Measurements from ENCODE around the gene IL32. TPM values are rescaled to one million over a fixed set of nuclear protein-coding genes. Genes with fewer than 3 reads are reported as not detected.
"Not testable (repeated sequence)": the region's sequence is repeated elsewhere in the genome, so short reads cannot be mapped to it uniquely, and the experiment has no call there.

The IL32 gene
- total RNA-seq, 1 experiment from 2014 or later = 89.0 TPM

DNA sequence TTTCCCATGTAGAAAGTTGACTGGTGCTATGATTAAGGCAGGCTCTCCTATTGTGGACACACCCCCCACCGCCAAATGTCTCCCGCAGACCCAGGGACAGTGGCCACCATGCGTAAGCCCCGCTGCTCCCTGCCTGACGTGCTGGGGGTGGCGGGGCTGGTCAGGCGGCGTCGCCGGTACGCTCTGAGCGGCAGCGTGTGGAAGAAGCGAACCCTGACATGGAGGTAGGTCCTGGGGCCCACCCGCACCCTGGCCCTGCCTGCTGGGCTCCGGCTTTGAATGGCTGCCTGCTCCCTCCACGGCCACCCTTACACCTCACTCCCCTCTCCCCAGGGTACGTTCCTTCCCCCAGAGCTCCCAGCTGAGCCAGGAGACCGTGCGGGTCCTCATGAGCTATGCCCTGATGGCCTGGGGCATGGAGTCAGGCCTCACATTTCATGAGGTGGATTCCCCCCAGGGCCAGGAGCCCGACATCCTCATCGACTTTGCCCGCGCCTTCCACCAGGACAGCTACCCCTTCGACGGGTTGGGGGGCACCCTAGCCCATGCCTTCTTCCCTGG is 15.4 kb upstream of the IL32 start:
- DNase-seq = no peak
- Mint-ChIP-seq H3K27me3 (ENCODE audit: unreplicated experiment) (peaks cover 62% of the 10 kb centered on the region), H3K9me3 (ENCODE audit: low read depth, unreplicated experiment) (no peaks in the 10 kb centered on the region), H3K4me1 (ENCODE audit: low read depth, unreplicated experiment) (no peaks in the 10 kb centered on the region), H3K4me3 (ENCODE audit: low read depth, unreplicated experiment) (no peak overlapping the region), H3K27ac (ENCODE audit: unreplicated experiment) (no peak overlapping the region), H3K36me3 (ENCODE audit: insufficient read depth, unreplicated experiment) (peaks cover 23% of the 10 kb centered on the region)
- intact Hi-C loops (cut with micrococcal nuclease; ENCODE audit: unreplicated experiment) = no loop called here
- CTCF ChIA-PET = interaction anchor here (0.5 to 1.5 kb wide), 2 partner anchors 8 to 33 kb away, joined by 3 to 6 read pairs; no protein-coding TSS in a partner anchor
- TF ChIP-seq CTCF (IDR thresholded peaks at IDR 0.05; ENCODE audit: unreplicated experiment) = no peak
- BruUV-seq (replicated peaks) = no TSS peak

GRCh38 chr16:3050487-3050886 is 15.0 kb upstream of the IL32 start:
- Mint-ChIP-seq H3K4me3 (ENCODE audit: low read depth, unreplicated experiment) (no peak overlapping the region), H3K27me3 (ENCODE audit: unreplicated experiment) (peaks cover 57% of the 10 kb centered on the region), H3K36me3 (ENCODE audit: insufficient read depth, unreplicated experiment) (peaks cover 27% of the 10 kb centered on the region), H3K27ac (ENCODE audit: unreplicated experiment) (no peak overlapping the region), H3K9me3 (ENCODE audit: low read depth, unreplicated experiment) (no peaks in the 10 kb centered on the region), H3K4me1 (ENCODE audit: low read depth, unreplicated experiment) (no peaks in the 10 kb centered on the region)
- CTCF ChIA-PET = interaction anchor here (1.5 kb wide), 1 partner anchor 8 kb away, joined by 3 read pairs; no protein-coding TSS in a partner anchor
- BruUV-seq (replicated peaks) = no TSS peak
- TF ChIP-seq CTCF (IDR thresholded peaks at IDR 0.05; ENCODE audit: unreplicated experiment) = no peak
- DNase-seq = no peak
- intact Hi-C loops (cut with micrococcal nuclease; ENCODE audit: unreplicated experiment) = no loop called here

GRCh38 chr16:3051009-3051408 is 14.4 kb upstream of the IL32 start:
- Mint-ChIP-seq H3K27me3 (ENCODE audit: unreplicated experiment) (peaks cover 55% of the 10 kb centered on the region), H3K4me3 (ENCODE audit: low read depth, unreplicated experiment) (no peak overlapping the region), H3K9me3 (ENCODE audit: low read depth, unreplicated experiment) (no peaks in the 10 kb centered on the region), H3K27ac (ENCODE audit: unreplicated experiment) (no peak overlapping the region), H3K4me1 (ENCODE audit: low read depth, unreplicated experiment) (no peaks in the 10 kb centered on the region), H3K36me3 (ENCODE audit: insufficient read depth, unreplicated experiment) (peaks cover 27% of the 10 kb centered on the region)
- no peak for DNase-seq
- no TSS peak for BruUV-seq (replicated peaks)
- no peak for TF ChIP-seq CTCF (IDR thresholded peaks at IDR 0.05; ENCODE audit: unreplicated experiment)
- CTCF ChIA-PET = no interaction called here
- intact Hi-C loops (cut with micrococcal nuclease; ENCODE audit: unreplicated experiment) = no loop called here

DNA sequence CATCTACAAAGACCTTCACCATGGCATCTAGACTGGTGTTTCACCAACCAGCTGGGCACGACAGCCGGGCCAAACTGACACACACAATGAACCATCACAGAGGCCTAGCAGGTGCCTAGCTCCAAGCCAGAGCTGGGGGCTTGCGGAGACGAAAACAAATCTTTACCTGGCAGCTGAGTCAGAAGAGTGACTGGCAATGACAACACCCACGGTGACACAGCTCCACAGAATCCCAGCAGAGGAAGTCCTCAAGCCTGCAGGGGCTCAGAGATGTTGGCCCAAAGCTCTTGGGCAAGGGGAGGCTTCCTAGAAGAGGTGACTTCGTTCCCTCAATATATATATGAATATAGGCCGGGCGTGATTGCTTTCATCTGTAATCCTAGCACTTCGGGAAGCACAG is 13.9 kb upstream of the IL32 start:
- H3K4me1 Mint-ChIP-seq (ENCODE audit: low read depth, unreplicated experiment) = no peaks in the 10 kb centered on the region
- intact Hi-C loops (cut with micrococcal nuclease; ENCODE audit: unreplicated experiment) = no loop called here
- CTCF ChIA-PET = interaction anchor here (0.6 kb wide), 1 partner anchor 820 kb away, joined by 3 read pairs; no protein-coding TSS in a partner anchor
- DNase-seq = no peak
- peaks cover 54% of the 10 kb centered on the region for H3K27me3 Mint-ChIP-seq (ENCODE audit: unreplicated experiment)
- BruUV-seq (replicated peaks) = no TSS peak
- no peak overlapping the region for H3K4me3 Mint-ChIP-seq (ENCODE audit: low read depth, unreplicated experiment)
- no peak for TF ChIP-seq CTCF (IDR thresholded peaks at IDR 0.05; ENCODE audit: unreplicated experiment)
- H3K9me3 Mint-ChIP-seq (ENCODE audit: low read depth, unreplicated experiment) = no peaks in the 10 kb centered on the region
- no peak overlapping the region for H3K27ac Mint-ChIP-seq (ENCODE audit: unreplicated experiment)
- H3K36me3 Mint-ChIP-seq (ENCODE audit: insufficient read depth, unreplicated experiment) = peaks cover 27% of the 10 kb centered on the region

DNA sequence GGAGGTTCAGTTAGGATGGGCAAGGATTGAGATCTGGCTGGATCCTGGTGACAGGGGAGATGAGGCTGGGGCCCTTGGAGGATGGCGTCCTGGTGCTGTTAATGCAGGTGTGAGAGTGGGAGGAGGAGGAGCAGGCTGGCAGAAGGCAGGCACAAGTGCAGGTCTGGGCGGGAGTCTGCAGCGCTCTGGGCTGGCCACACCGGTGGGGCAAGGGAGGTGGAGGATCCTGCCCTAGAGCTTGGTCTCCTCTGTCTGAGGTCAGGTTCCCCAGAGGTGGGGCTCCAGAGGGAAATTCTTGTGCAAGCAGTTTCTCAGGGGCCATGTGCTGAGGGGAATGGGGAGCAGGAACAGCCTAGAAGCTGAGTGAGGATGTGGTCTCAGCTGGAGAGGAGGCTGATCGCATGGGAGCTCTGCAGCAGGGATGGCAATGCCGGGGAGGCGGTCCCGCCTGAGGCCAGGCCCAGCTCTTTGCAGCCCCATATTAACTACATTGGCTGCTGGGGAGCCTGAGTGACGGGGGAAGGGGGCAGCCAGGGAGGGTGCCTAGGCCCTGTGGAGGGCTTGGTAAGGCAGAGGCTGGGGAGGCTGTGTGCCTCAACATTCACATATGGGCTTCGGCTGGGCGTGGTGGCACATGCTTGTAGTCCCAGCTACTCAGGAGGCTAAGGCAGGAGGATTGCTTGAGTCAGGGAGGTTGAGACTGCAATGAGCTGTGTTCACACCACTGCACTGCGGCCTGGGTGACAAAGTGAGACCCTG is 12.7 kb upstream of the IL32 start:
- intact Hi-C loops (cut with micrococcal nuclease; ENCODE audit: unreplicated experiment); H3K9me3 Mint-ChIP-seq (ENCODE audit: low read depth, unreplicated experiment); H3K4me1 Mint-ChIP-seq (ENCODE audit: low read depth, unreplicated experiment); CTCF ChIA-PET; H3K4me3 Mint-ChIP-seq (ENCODE audit: low read depth, unreplicated experiment); BruUV-seq (replicated peaks); DNase-seq: not testable (repeated sequence)
- Mint-ChIP-seq H3K27ac (ENCODE audit: unreplicated experiment) (peak overlapping the region; percentile 53), H3K27me3 (ENCODE audit: unreplicated experiment) (peaks cover 41% of the 10 kb centered on the region), H3K36me3 (ENCODE audit: insufficient read depth, unreplicated experiment) (peaks cover 21% of the 10 kb centered on the region)

- H3K4me3 Mint-ChIP-seq (ENCODE audit: low read depth, unreplicated experiment); intact Hi-C loops (cut with micrococcal nuclease; ENCODE audit: unreplicated experiment); DNase-seq; H3K9me3 Mint-ChIP-seq (ENCODE audit: low read depth, unreplicated experiment); CTCF ChIA-PET; H3K27ac Mint-ChIP-seq (ENCODE audit: unreplicated experiment); H3K4me1 Mint-ChIP-seq (ENCODE audit: low read depth, unreplicated experiment): not testable (repeated sequence)
- peaks cover 35% of the 10 kb centered on the region for H3K27me3 Mint-ChIP-seq (ENCODE audit: unreplicated experiment)
- BruUV-seq (replicated peaks) = TSS peak; percentile 2
- peaks cover 23% of the 10 kb centered on the region for H3K36me3 Mint-ChIP-seq (ENCODE audit: insufficient read depth, unreplicated experiment)
These were observed 12.1 kb upstream of the IL32 start for GRCh38 chr16:3053330-3053710.

All from Calu3 (cell line).